Measurements from ENCODE around the gene SLC27A5.

DNA sequence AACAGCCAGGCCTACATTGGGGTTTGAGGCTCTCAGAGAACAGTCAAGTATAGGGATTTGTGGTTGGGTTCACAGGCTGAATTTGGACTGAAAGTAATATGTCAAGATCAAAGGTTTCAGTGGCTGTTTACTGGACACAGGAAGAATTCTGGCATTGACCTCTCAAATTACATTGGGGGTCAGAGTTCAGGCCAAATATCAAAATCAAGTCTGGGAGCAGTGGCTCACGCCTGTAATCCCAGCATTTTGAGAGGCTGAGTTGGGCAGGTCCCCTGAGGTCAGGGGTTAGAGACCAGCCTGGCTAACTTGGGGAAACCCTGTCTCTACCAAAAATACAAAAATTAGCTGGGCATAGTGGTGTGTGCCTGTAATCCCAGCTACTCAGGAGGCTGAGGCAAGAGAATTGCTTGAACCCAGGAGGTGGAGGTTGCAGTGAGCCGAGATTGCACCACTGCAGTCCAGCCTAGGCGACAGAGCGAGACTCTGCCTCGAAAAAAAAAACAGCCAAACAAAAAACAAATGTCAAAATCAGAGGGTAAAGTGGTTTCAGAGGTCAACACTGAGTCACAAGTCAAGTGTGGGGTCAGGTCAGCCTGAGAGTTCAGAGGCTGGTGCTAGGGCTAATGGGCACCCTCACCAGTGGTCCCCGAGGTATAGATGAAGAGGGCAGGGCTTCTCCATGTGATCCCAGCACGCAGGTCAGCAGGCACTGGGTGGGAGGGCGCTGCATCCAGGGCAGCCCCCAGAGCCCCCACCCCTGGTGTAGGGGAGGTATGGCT is 1.5 kb downstream of the SLC27A5 start:
- TF ChIP-seq, protein P1, sequence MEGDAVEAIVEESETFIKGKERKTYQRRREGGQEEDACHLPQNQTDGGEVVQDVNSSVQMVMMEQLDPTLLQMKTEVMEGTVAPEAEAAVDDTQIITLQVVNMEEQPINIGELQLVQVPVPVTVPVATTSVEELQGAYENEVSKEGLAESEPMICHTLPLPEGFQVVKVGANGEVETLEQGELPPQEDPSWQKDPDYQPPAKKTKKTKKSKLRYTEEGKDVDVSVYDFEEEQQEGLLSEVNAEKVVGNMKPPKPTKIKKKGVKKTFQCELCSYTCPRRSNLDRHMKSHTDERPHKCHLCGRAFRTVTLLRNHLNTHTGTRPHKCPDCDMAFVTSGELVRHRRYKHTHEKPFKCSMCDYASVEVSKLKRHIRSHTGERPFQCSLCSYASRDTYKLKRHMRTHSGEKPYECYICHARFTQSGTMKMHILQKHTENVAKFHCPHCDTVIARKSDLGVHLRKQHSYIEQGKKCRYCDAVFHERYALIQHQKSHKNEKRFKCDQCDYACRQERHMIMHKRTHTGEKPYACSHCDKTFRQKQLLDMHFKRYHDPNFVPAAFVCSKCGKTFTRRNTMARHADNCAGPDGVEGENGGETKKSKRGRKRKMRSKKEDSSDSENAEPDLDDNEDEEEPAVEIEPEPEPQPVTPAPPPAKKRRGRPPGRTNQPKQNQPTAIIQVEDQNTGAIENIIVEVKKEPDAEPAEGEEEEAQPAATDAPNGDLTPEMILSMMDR (IDR thresholded peaks at IDR 0.05), result no peak
- TF ChIP-seq POLR2A (IDR thresholded peaks at IDR 0.05), result no peak

Measured in uterus (tissue), 2 donors.